Activated naive CD8-positive, alpha-beta T cell treated with anti-CD3 and anti-CD28 coated beads, Interleukin-2, amount 50 U/mL, for 24 hours (primary cell): Measurements from ENCODE around the gene PRDM5.

Experiments
- ATAC-seq: fragments of 150-1000 bp; cut with Tn5 transposase; one replicate; pipeline ENCODE4 v1.10.0; 2021
- DNase-seq: peaks from one replicate; pipeline ENCODE4 v3.0.0; 2021
- H3K27ac Mint-ChIP-seq: one replicate; pipeline ENCODE4 v1.8.0; 2021; ENCODE audit warnings: mild to moderate bottlenecking, mixed read lengths
- H3K27me3 Mint-ChIP-seq: one replicate; pipeline ENCODE4 v1.8.0; 2021; ENCODE audit warnings: mixed read lengths
- H3K36me3 Mint-ChIP-seq: one replicate; pipeline ENCODE4 v1.8.0; 2021; ENCODE audit warnings: low read depth, mixed read lengths
- H3K4me1 Mint-ChIP-seq: one replicate; pipeline ENCODE4 v1.8.0; 2021; ENCODE audit warnings: mixed read lengths
- H3K4me3 Mint-ChIP-seq: one replicate; pipeline ENCODE4 v1.8.0; 2021; ENCODE audit warnings: mild to moderate bottlenecking, moderate library complexity, mixed read lengths
- H3K9me3 Mint-ChIP-seq: one replicate; pipeline ENCODE4 v1.8.0; 2021; ENCODE audit warnings: mixed read lengths

The PRDM5 gene

GRCh38 chr4:120830204-120830603, 92.3 kb downstream of the PRDM5 start:
- no peak overlapping the region for H3K4me3 Mint-ChIP-seq
- H3K27me3 Mint-ChIP-seq, result peaks cover 2% of the 10 kb centered on the region
- peaks cover 15% of the 10 kb centered on the region for H3K9me3 Mint-ChIP-seq
- DNase-seq (no peak), ATAC-seq (no peak)
- H3K36me3 Mint-ChIP-seq, result no peaks in the 10 kb centered on the region
- H3K4me1 Mint-ChIP-seq, result no peaks in the 10 kb centered on the region
- no peak overlapping the region for H3K27ac Mint-ChIP-seq

- Mint-ChIP-seq H3K9me3 (peaks cover 6% of the 10 kb centered on the region), H3K4me3 (no peak overlapping the region), H3K4me1 (no peaks in the 10 kb centered on the region), H3K36me3 (no peaks in the 10 kb centered on the region), H3K27me3 (peaks cover 2% of the 10 kb centered on the region), H3K27ac (no peak overlapping the region)
- ATAC-seq (no peak), DNase-seq (no peak)
Observed at GRCh38 chr4:120829113-120829831, 93.3 kb downstream of the PRDM5 start.

- H3K36me3 Mint-ChIP-seq, result no peaks in the 10 kb centered on the region
- no peak for ATAC-seq
- no peak overlapping the region for H3K27ac Mint-ChIP-seq
- peaks cover 2% of the 10 kb centered on the region for H3K27me3 Mint-ChIP-seq
- no peaks in the 10 kb centered on the region for H3K9me3 Mint-ChIP-seq
- H3K4me3 Mint-ChIP-seq, result no peak overlapping the region
- no peak for DNase-seq
- H3K4me1 Mint-ChIP-seq, result no peaks in the 10 kb centered on the region
Observed at GRCh38 chr4:120826853-120827252, 95.7 kb downstream of the PRDM5 start.

- no peak overlapping the region for H3K27ac Mint-ChIP-seq
- DNase-seq, result no peak
- no peak for ATAC-seq
- peaks cover 2% of the 10 kb centered on the region for H3K27me3 Mint-ChIP-seq
- no peak overlapping the region for H3K4me3 Mint-ChIP-seq
- H3K9me3 Mint-ChIP-seq, result no peaks in the 10 kb centered on the region
- H3K36me3 Mint-ChIP-seq, result no peaks in the 10 kb centered on the region
- no peaks in the 10 kb centered on the region for H3K4me1 Mint-ChIP-seq
Observed at GRCh38 chr4:120826449-120826848, 96.1 kb downstream of the PRDM5 start.

- no peaks in the 10 kb centered on the region for H3K36me3 Mint-ChIP-seq
- H3K4me1 Mint-ChIP-seq, result peaks cover 3% of the 10 kb centered on the region
- no peak for ATAC-seq
- no peak for DNase-seq
- H3K27me3 Mint-ChIP-seq, result peaks cover 2% of the 10 kb centered on the region
- no peaks in the 10 kb centered on the region for H3K9me3 Mint-ChIP-seq
- no peak overlapping the region for H3K27ac Mint-ChIP-seq
- H3K4me3 Mint-ChIP-seq, result no peak overlapping the region
Observed at GRCh38 chr4:120824946-120825345, 97.6 kb downstream of the PRDM5 start.

GRCh38 chr4:120821977-120822376, 100.5 kb downstream of the PRDM5 start:
- no peak for DNase-seq
- Mint-ChIP-seq H3K9me3 (no peaks in the 10 kb centered on the region), H3K27me3 (peaks cover 2% of the 10 kb centered on the region), H3K4me1 (peaks cover 7% of the 10 kb centered on the region), H3K36me3 (no peaks in the 10 kb centered on the region), H3K4me3 (no peak overlapping the region), H3K27ac (no peak overlapping the region)
- ATAC-seq, result no peak

- Mint-ChIP-seq H3K27me3 (peaks cover 2% of the 10 kb centered on the region), H3K36me3 (no peaks in the 10 kb centered on the region), H3K9me3 (no peaks in the 10 kb centered on the region), H3K4me1 (peaks cover 7% of the 10 kb centered on the region), H3K27ac (no peak overlapping the region), H3K4me3 (no peak overlapping the region)
- DNase-seq (no peak), ATAC-seq (no peak)
Observed at GRCh38 chr4:120821029-120821428, 101.5 kb downstream of the PRDM5 start.

GRCh38 chr4:120819805-120820437, 102.6 kb downstream of the PRDM5 start:
- ATAC-seq (peak; percentile 79), DNase-seq (no peak)
- Mint-ChIP-seq H3K27me3 (no peaks in the 10 kb centered on the region), H3K9me3 (no peaks in the 10 kb centered on the region), H3K4me1 (peaks cover 7% of the 10 kb centered on the region), H3K36me3 (no peaks in the 10 kb centered on the region), H3K27ac (peak overlapping the region; percentile 59), H3K4me3 (no peak overlapping the region)

- H3K27me3 Mint-ChIP-seq, result no peaks in the 10 kb centered on the region
- H3K27ac Mint-ChIP-seq, result no peak overlapping the region
- peaks cover 7% of the 10 kb centered on the region for H3K4me1 Mint-ChIP-seq
- H3K36me3 Mint-ChIP-seq, result no peaks in the 10 kb centered on the region
- DNase-seq (no peak), ATAC-seq (no peak)
- H3K4me3 Mint-ChIP-seq, result no peak overlapping the region
- no peaks in the 10 kb centered on the region for H3K9me3 Mint-ChIP-seq
Observed at GRCh38 chr4:120816296-120816965, 106.1 kb downstream of the PRDM5 start.

GRCh38 chr4:120815361-120815760, 107.2 kb downstream of the PRDM5 start:
- Mint-ChIP-seq H3K4me3 (no peak overlapping the region), H3K9me3 (no peaks in the 10 kb centered on the region), H3K27ac (no peak overlapping the region), H3K36me3 (no peaks in the 10 kb centered on the region), H3K27me3 (no peaks in the 10 kb centered on the region), H3K4me1 (peaks cover 7% of the 10 kb centered on the region)
- ATAC-seq (no peak), DNase-seq (no peak)

- peaks cover 4% of the 10 kb centered on the region for H3K9me3 Mint-ChIP-seq
- H3K36me3 Mint-ChIP-seq, result no peaks in the 10 kb centered on the region
- DNase-seq, result no peak
- ATAC-seq, result no peak
- peaks cover 3% of the 10 kb centered on the region for H3K4me1 Mint-ChIP-seq
- no peak overlapping the region for H3K4me3 Mint-ChIP-seq
- H3K27me3 Mint-ChIP-seq, result no peaks in the 10 kb centered on the region
- no peak overlapping the region for H3K27ac Mint-ChIP-seq
Observed at GRCh38 chr4:120814886-120815285, 107.6 kb downstream of the PRDM5 start.

GRCh38 chr4:120812216-120812615, 110.3 kb downstream of the PRDM5 start:
- Mint-ChIP-seq H3K36me3 (peaks cover 4% of the 10 kb centered on the region), H3K4me3 (no peak overlapping the region), H3K4me1 (no peaks in the 10 kb centered on the region), H3K9me3 (peaks cover 9% of the 10 kb centered on the region), H3K27me3 (no peaks in the 10 kb centered on the region), H3K27ac (no peak overlapping the region)
- DNase-seq, result no peak
- ATAC-seq, result no peak

- H3K4me1 Mint-ChIP-seq, result no peaks in the 10 kb centered on the region
- H3K9me3 Mint-ChIP-seq, result peaks cover 9% of the 10 kb centered on the region
- H3K36me3 Mint-ChIP-seq, result peaks cover 4% of the 10 kb centered on the region
- H3K4me3 Mint-ChIP-seq, result no peak overlapping the region
- DNase-seq, result no peak
- no peak overlapping the region for H3K27ac Mint-ChIP-seq
- H3K27me3 Mint-ChIP-seq, result no peaks in the 10 kb centered on the region
- ATAC-seq, result no peak
Observed at GRCh38 chr4:120809518-120809917, 113.0 kb downstream of the PRDM5 start.

- DNase-seq (no peak), ATAC-seq (no peak)
- Mint-ChIP-seq H3K27me3 (no peaks in the 10 kb centered on the region), H3K36me3 (peaks cover 4% of the 10 kb centered on the region), H3K9me3 (peaks cover 9% of the 10 kb centered on the region), H3K27ac (no peak overlapping the region), H3K4me3 (no peak overlapping the region), H3K4me1 (no peaks in the 10 kb centered on the region)
Observed at GRCh38 chr4:120808475-120809141, 113.9 kb downstream of the PRDM5 start.
